ENCODE data around the gene TRIOBP.

GRCh38 chr22:37744589-37744988 lies 47.7 kb downstream of the TRIOBP start:
- TF ChIP-seq CTCF (IDR thresholded peaks at IDR 0.05) (no peak), POLR2A (IDR thresholded peaks at IDR 0.05) (no peak), POLR2AphosphoS5 (IDR thresholded peaks at IDR 0.05; ENCODE audit: insufficient read depth in 1 of 2, low read depth in 1 of 2) (no peak)
